Esophagus squamous epithelium (tissue), 4 donors: ENCODE results near the gene KLK5.

Experiments used
- CTCF ChIP-seq, 6 experiments: fragments of 450-650 bp in 4 of 6; fragments of 200-600 bp in 2 of 6; sonication (generic) in 2 of 6; IDR thresholded peaks; one replicate each; pipeline ENCODE4 v1.5.1; 2016 to 2019; ENCODE audit warnings: antibody characterized with exemption in 6 of 6, mild to moderate bottlenecking in 4 of 6, moderate library complexity in 4 of 6
- POLR2A ChIP-seq, 4 donors: fragments of 450-650 bp; IDR thresholded peaks; one replicate each; pipeline ENCODE4 v1.6.1; 2017; ENCODE audit warnings: antibody characterized with exemption in 4 of 4, mild to moderate bottlenecking in 4 of 4, moderate library complexity in 3 of 4

- TF ChIP-seq POLR2A (IDR thresholded peaks at IDR 0.05) = no peak
- TF ChIP-seq CTCF (IDR thresholded peaks at IDR 0.05) = no peak
Measured at GRCh38 chr19:50911206-50912101, 41.4 kb downstream of the KLK5 start, which contains the start of gene KLK4.
